Measurements from ENCODE around the gene ZBTB7C.

Gene ZBTB7C

DNA sequence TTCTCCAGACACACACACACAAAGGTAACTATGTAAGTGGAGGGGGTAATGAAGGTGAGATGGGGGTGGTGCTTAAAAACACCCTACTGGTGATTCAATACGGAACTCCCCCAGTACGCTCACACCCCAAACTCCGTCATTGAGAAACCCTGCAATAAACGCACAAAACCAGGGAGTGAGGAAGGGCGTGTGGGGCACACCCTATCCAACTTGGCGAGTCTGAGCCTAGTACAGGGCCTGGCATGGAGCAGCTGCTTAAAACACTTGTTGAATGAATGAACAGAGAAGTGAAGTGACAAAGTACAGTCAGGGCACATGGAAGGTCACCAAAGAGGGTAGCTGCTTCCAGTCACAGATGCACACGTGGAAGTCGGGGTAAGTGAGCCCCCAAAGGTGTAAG lies 331.9 kb downstream of the ZBTB7C start:
- Histone ChIP-seq H3K36me3 (ENCODE audit: low read length) (no peaks in the 10 kb centered on the region), H3F3A (ENCODE audit: insufficient read depth) (no peaks in the 10 kb centered on the region), H3K9me2 (replicated peaks; ENCODE audit: insufficient read depth, low read length) (no peaks in the 10 kb centered on the region), H3K27ac (ENCODE audit: low read depth, low read length) (no peak overlapping the region), H3K4me3 (ENCODE audit: insufficient read depth, low read length, poor library complexity, severe bottlenecking) (no peak overlapping the region), H3K9me3 (ENCODE audit: insufficient read depth, low read length) (no peaks in the 10 kb centered on the region), H4K20me1 (ENCODE audit: low read depth, low read length) (no peaks in the 10 kb centered on the region), H3K9ac (ENCODE audit: low read length) (no peak overlapping the region), H3K79me2 (ENCODE audit: insufficient read depth, low read length) (no peaks in the 10 kb centered on the region), H3K27me3 (ENCODE audit: low read length) (no peaks in the 10 kb centered on the region), H2AFZ (ENCODE audit: low read depth, low read length, severe bottlenecking) (no peak overlapping the region), H3K4me2 (ENCODE audit: low read depth, low read length, poor library complexity, severe bottlenecking) (no peak overlapping the region)
- TF ChIP-seq, protein P1, sequence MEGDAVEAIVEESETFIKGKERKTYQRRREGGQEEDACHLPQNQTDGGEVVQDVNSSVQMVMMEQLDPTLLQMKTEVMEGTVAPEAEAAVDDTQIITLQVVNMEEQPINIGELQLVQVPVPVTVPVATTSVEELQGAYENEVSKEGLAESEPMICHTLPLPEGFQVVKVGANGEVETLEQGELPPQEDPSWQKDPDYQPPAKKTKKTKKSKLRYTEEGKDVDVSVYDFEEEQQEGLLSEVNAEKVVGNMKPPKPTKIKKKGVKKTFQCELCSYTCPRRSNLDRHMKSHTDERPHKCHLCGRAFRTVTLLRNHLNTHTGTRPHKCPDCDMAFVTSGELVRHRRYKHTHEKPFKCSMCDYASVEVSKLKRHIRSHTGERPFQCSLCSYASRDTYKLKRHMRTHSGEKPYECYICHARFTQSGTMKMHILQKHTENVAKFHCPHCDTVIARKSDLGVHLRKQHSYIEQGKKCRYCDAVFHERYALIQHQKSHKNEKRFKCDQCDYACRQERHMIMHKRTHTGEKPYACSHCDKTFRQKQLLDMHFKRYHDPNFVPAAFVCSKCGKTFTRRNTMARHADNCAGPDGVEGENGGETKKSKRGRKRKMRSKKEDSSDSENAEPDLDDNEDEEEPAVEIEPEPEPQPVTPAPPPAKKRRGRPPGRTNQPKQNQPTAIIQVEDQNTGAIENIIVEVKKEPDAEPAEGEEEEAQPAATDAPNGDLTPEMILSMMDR (IDR thresholded peaks at IDR 0.05; ENCODE audit: insufficient read depth, low read length, poor library complexity, severe bottlenecking) = no peak
- no peak for TF ChIP-seq EZH2phosphoT487 (conservative IDR thresholded peaks at IDR 0.05; ENCODE audit: low read length)

DNA sequence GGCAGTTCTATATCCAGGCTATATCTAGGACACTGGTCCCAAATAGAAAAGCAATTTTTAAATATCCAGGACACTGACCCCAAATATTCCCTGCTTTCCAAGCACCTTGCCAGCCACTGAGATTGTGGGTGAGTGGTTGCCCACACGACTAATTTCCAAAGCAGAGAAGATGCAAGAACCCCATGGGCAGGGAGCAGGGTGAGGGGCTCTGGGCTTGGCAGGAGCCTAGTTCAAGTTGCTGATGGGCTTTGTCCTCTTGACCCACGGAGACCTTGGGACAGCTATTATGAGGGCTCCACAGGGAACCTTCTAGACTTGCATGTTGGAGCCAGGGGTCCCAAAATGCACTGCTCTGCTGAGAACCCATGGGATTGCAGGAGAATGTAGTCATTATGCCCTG lies 332.7 kb downstream of the ZBTB7C start:
- no peak overlapping the region for H3K27ac ChIP-seq (ENCODE audit: low read depth, low read length)
- no peaks in the 10 kb centered on the region for H3K9me3 ChIP-seq (ENCODE audit: insufficient read depth, low read length)
- no peak overlapping the region for H3K4me3 ChIP-seq (ENCODE audit: insufficient read depth, low read length, poor library complexity, severe bottlenecking)
- H3K9ac ChIP-seq (ENCODE audit: low read length) = no peak overlapping the region
- H3K9me2 ChIP-seq (replicated peaks; ENCODE audit: insufficient read depth, low read length) = no peaks in the 10 kb centered on the region
- no peaks in the 10 kb centered on the region for H4K20me1 ChIP-seq (ENCODE audit: low read depth, low read length)
- H3K79me2 ChIP-seq (ENCODE audit: insufficient read depth, low read length) = no peaks in the 10 kb centered on the region
- H3K36me3 ChIP-seq (ENCODE audit: low read length) = no peaks in the 10 kb centered on the region
- no peak overlapping the region for H2AFZ ChIP-seq (ENCODE audit: low read depth, low read length, severe bottlenecking)
- no peak overlapping the region for H3K4me2 ChIP-seq (ENCODE audit: low read depth, low read length, poor library complexity, severe bottlenecking)
- no peaks in the 10 kb centered on the region for H3F3A ChIP-seq (ENCODE audit: insufficient read depth)
- no peaks in the 10 kb centered on the region for H3K27me3 ChIP-seq (ENCODE audit: low read length)
- TF ChIP-seq, protein P1 (IDR thresholded peaks at IDR 0.05; ENCODE audit: insufficient read depth, low read length, poor library complexity, severe bottlenecking) = no peak
- no peak for TF ChIP-seq EZH2phosphoT487 (conservative IDR thresholded peaks at IDR 0.05; ENCODE audit: low read length)

DNA sequence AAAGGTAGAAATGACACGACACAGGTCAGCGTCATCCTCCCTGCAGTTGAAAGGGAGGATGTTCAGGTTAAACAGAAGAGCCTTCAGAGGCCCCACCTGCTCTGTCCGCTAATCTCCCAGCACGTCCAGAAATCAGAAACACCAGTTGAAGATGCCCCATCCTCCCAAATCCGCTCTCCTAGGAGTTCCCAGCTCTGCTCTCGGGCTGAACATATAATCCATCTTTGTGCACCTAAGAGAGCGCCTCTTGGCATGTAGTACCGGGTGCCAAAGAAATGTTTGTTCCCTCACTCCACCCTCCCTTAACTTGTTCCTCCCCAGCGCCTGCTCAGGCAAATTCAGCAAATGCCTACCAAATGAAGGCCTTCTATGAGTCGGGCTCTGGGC lies 333.5 kb downstream of the ZBTB7C start:
- no peak overlapping the region for H3K27ac ChIP-seq (ENCODE audit: low read depth, low read length)
- no peaks in the 10 kb centered on the region for H4K20me1 ChIP-seq (ENCODE audit: low read depth, low read length)
- no peaks in the 10 kb centered on the region for H3K9me3 ChIP-seq (ENCODE audit: insufficient read depth, low read length)
- TF ChIP-seq EZH2phosphoT487 (conservative IDR thresholded peaks at IDR 0.05; ENCODE audit: low read length) = no peak
- TF ChIP-seq, protein P1 (IDR thresholded peaks at IDR 0.05; ENCODE audit: insufficient read depth, low read length, poor library complexity, severe bottlenecking) = no peak
- no peaks in the 10 kb centered on the region for H3F3A ChIP-seq (ENCODE audit: insufficient read depth)
- no peak overlapping the region for H2AFZ ChIP-seq (ENCODE audit: low read depth, low read length, severe bottlenecking)
- H3K9me2 ChIP-seq (replicated peaks; ENCODE audit: insufficient read depth, low read length) = no peaks in the 10 kb centered on the region
- H3K9ac ChIP-seq (ENCODE audit: low read length) = no peak overlapping the region
- no peaks in the 10 kb centered on the region for H3K27me3 ChIP-seq (ENCODE audit: low read length)
- no peaks in the 10 kb centered on the region for H3K79me2 ChIP-seq (ENCODE audit: insufficient read depth, low read length)
- no peak overlapping the region for H3K4me3 ChIP-seq (ENCODE audit: insufficient read depth, low read length, poor library complexity, severe bottlenecking)
- no peaks in the 10 kb centered on the region for H3K36me3 ChIP-seq (ENCODE audit: low read length)
- no peak overlapping the region for H3K4me2 ChIP-seq (ENCODE audit: low read depth, low read length, poor library complexity, severe bottlenecking)

All from SU-DHL-6 (cell line).